NB4 (cell line): ENCODE measurements around the gene AP1S3.

Experiments
- MYC ChIP-seq: IDR thresholded peaks from 2 replicates; pipeline ENCODE4 v1.6.1; 2011; ENCODE audit warnings: low read depth, low read length
- POLR2A ChIP-seq: IDR thresholded peaks from 2 replicates; pipeline ENCODE4 v1.6.1; 2011; ENCODE audit warnings: mild to moderate bottlenecking; ENCODE audit not compliant: insufficient read length; ENCODE audit errors: extremely low read depth
- TF ChIP-seq, protein P1 (sequence below): IDR thresholded peaks from one replicate; pipeline ENCODE4 v1.5.1; 2012; ENCODE audit warnings: low read depth, low read length
- TF ChIP-seq, protein P2 (sequence below): IDR thresholded peaks from 2 replicates; pipeline ENCODE4 v1.6.1; 2011; ENCODE audit warnings: low read depth, low read length

DNA sequence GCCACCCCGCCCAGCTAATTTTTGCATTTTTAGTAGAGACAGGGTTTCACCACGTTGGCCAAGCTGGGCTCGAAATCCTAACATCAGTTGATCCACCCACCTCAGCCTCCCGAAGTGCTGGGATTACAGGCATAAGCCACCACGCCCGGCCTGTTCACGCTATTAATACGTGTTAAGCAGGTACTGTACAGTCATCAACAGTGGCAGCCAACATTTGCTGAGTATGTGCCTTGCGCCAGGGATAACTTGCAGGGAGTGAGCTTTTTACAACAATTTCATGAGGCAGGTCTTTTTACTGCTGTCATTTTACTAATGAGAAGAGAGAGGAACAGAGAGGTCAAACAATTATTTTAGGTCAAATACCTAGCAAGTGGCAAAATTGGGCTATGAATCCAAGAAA, 115.2 kb downstream of the AP1S3 start:
- TF ChIP-seq POLR2A (no peak), MYC (no peak)
- TF ChIP-seq, protein P1, sequence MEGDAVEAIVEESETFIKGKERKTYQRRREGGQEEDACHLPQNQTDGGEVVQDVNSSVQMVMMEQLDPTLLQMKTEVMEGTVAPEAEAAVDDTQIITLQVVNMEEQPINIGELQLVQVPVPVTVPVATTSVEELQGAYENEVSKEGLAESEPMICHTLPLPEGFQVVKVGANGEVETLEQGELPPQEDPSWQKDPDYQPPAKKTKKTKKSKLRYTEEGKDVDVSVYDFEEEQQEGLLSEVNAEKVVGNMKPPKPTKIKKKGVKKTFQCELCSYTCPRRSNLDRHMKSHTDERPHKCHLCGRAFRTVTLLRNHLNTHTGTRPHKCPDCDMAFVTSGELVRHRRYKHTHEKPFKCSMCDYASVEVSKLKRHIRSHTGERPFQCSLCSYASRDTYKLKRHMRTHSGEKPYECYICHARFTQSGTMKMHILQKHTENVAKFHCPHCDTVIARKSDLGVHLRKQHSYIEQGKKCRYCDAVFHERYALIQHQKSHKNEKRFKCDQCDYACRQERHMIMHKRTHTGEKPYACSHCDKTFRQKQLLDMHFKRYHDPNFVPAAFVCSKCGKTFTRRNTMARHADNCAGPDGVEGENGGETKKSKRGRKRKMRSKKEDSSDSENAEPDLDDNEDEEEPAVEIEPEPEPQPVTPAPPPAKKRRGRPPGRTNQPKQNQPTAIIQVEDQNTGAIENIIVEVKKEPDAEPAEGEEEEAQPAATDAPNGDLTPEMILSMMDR, result no peak
- TF ChIP-seq, protein P2, sequence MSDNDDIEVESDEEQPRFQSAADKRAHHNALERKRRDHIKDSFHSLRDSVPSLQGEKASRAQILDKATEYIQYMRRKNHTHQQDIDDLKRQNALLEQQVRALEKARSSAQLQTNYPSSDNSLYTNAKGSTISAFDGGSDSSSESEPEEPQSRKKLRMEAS, result no peak
